Forelimb muscle (tissue), 1 donor: ENCODE results near the gene CCDC70. TPM values are rescaled to one million over a fixed set of nuclear protein-coding genes. Genes with fewer than 3 reads are reported as not detected.

ENCODE experiments used
- DNase-seq: peaks from one replicate; pipeline ENCODE4 v3.0.0-alpha.2; 2013; ENCODE audit warnings: low read depth
- polyA plus RNA-seq: library from polyadenylated mRNA; unstranded; fragments of 120-200 nt; gene quantifications from one replicate; pipeline ENCODE4 v1.2.1, GENCODE V29; 2013; ENCODE audit not compliant: insufficient read length

CCDC70 gene
- polyA plus RNA-seq, 1 donor: not detected

GRCh38 chr13:51858433-51859247, 3.1 kb upstream of the CCDC70 start:
- DNase-seq: no peak

- no peak for DNase-seq
These were observed 1.2 kb downstream of the CCDC70 start for GRCh38 chr13:51862957-51863356.

DNA sequence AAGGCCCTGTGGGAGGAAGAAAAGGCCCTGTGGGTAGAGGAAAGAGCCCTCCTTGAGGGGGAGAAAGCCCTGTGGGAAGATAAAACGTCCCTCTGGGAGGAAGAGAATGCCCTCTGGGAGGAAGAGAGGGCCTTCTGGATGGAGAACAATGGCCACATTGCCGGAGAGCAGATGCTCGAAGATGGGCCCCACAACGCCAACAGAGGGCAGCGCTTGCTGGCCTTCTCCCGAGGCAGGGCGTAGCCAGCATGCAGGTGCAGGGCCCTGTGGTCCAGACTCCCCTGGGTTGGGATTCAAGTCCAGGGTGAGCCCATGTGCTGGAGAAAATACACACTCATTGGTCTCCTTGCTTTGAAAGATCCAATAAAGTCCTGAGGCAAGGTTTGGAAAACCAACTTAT, 4.1 kb downstream of the CCDC70 start:
- no peak for DNase-seq

DNA sequence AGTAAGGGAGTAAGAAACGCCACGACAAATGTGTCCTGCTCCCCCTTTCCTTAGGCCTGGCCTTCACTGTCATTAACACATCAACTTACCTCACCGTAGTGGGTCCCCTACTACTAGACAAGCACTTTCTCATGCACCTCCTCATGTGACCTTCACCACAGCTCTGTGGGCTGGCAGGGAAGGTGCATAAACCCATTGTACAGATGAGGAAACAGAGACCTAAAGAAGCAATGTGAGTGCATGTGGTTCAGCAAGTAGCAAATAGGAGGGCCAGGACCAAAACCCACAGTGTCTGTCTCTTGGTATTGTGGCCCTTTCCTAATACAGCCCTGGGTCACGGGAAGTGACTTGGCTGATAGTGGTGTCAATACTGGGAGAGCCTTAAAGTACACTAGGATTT, 5.3 kb downstream of the CCDC70 start:
- no peak for DNase-seq

- no peak for DNase-seq
These were observed 8.1 kb downstream of the CCDC70 start for GRCh38 chr13:51869916-51870315.

GRCh38 chr13:51870616-51871015, 8.8 kb downstream of the CCDC70 start:
- DNase-seq: no peak

- DNase-seq: no peak
These were observed 11.5 kb downstream of the CCDC70 start for GRCh38 chr13:51873117-51873798.

DNA sequence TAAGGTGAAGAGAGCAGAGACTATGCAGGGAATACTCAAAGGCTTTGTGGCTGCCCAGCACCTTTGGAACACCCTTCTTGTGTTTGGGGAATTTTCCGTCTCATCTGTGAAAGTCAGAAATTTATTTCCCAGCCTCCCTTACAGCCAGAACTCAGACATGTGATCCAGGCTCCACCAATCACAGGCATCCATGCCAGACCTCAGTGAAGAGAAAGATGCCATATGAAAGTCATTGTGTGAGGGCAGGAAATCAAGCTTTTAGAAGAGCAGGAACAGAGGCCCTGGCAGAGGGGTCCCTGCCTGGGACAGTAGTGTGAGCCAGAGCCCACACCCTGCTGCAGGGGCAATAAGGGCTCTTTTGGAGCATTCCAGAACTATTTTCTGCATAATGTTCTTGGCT, 12.1 kb downstream of the CCDC70 start:
- DNase-seq: no peak

GRCh38 chr13:51874651-51875050, 12.9 kb downstream of the CCDC70 start:
- no peak for DNase-seq

DNA sequence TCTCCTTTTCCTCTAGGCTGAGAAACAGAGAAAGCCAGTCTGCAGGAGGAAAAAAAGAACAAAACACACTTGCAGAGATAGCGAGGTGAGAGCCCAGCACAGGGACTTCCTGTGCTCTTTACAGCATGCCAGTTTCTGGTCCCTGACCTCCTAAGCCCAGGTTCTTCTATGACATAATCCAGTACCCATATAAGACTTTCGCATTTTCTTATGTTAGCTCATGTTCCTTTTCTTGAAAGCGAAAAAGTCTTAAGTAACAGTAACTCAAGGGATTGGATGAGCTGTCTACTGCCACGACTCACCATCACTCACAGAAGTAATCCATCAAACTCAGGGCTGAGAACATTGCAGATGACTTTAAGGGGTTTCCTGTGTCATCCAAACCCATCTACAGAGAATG, 17.4 kb downstream of the CCDC70 start:
- DNase-seq: no peak

- no peak for DNase-seq
These were observed 19.5 kb downstream of the CCDC70 start for GRCh38 chr13:51881296-51881695.

GRCh38 chr13:51882570-51883225, 20.9 kb downstream of the CCDC70 start:
- DNase-seq: no peak

- DNase-seq: no peak
These were observed 21.4 kb downstream of the CCDC70 start for GRCh38 chr13:51883226-51883600.

DNA sequence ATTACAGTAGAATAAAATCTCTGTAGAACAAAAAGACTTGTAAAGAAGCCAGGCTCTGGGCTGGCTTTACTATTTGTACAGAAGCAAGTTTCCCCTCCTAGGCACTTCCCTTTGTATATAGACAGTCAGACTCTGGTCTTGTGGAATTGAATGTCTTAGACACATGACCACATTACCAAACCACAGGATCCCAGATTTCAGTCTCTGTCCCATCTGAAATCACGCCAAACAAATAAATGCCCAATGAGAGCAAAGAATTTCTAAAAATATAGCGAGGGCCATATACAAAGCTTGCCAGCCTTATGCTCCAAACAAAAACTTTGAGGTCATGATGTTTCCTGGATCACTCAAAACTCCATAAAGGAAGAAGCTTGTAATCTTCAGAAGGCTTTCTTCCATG, 23.9 kb downstream of the CCDC70 start:
- DNase-seq: no peak

- no peak for DNase-seq
These were observed 25.7 kb downstream of the CCDC70 start for GRCh38 chr13:51887468-51887867.

GRCh38 chr13:51892657-51893056, 30.9 kb downstream of the CCDC70 start:
- DNase-seq: no peak

DNA sequence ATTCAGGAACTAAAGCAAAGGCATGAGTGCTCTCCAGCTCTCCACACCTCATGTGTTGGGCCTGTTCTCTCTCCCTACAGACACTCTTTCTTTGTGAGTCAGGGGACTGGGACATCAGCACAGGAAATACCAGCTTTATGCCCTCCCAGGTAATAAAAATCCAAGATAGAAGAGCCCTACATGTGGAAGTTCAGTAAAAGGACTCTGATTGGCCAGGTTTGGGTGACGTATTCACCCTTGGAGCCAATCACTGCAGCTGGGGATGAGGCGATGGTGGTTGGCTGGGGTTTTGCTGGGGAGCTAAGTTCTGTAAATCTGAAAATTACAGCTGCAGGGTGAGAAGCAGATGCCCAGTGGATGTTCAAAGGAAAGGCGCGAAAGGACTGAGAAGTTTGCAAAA, 32.5 kb downstream of the CCDC70 start:
- DNase-seq: no peak

DNA sequence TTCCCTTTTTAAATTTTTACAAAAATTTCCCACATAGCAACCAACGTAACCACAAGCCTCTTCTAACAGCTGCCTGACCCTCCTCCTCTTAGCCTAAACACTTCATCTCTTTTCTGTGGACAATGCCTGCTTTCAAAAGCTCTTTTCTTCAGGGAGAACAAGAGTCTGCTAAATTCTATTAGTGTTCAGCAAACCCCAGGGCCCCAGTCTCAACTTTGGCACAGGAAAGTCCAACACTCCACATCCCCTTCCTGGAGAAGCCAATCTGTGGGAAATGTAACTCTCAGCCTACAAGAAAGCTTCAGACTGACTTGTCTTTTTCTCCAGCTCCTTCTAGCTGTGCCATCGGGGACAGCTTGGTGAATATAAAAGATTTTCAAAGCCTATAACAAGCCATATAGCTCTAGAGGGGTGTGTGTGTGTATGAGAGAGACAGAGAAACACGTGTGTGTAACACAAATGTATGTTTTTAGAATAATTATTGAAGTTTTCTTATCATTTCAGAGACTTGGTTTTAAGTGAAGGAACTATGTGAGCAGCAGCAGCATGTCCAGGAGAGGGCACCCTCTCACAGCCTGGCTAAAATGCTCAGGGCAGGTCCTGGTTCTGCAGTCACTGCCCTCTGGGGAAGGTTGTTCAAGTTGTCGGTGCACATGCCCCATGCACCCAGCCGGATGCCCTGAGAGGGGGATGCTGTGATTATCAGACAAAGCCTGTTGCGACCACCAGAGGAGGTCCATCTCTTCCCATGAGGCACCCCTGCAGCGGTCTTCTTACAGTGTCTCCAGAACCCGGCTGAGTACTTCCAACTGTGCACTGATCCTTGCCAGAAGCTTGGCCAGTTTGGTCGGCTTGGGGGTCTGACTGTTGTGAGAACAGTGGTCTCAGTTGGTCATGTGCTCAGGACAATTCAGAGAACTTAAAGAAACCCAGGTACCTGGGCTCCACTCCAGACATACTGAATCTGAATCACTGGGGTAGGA, 34.4 kb downstream of the CCDC70 start:
- DNase-seq: no peak

GRCh38 chr13:51900471-51900870, 38.7 kb downstream of the CCDC70 start:
- DNase-seq: no peak

DNA sequence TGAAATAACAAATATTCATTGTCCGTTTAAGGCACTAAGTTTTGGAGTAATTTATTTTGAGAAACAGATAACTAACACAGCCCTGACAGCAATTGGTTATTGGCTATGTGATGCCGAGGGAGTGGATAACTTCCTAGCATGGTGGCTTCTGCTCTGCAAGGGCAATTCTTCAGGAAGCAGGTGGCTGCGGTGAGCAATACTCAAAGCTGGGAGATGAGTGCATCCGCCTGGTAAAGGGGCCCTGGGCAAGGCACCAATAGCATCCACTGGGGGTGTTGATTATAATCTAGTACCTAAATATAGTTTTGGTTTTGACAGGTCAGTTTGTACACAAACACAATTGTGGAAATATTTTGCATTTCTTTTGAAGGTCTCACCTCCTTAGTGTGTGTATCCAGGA, 41.0 kb downstream of the CCDC70 start:
- DNase-seq: no peak

DNA sequence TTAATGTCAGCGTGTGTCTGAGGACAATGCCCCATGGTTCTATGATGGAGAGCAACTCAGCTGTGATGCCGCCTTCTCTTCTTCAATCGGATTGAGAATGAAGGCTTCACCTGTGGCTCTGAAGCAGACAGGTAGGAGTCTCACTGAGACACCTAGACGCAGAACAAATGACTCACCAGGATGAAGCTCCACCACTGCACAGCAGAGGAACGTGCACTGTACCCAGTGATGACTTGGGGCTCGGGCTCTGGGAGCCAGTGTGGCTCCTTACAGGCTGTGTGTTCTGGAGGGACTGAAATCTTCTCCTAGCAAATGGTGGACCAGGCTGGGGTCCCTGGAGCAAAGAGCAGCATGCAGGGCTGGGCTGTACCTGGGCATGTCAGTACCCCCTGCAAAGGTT, 44.0 kb downstream of the CCDC70 start:
- DNase-seq: no peak

- DNase-seq: no peak
These were observed 44.8 kb downstream of the CCDC70 start for GRCh38 chr13:51906581-51906980.
